GM12874 (cell line): ENCODE results near the gene KIF18B.

Source experiments
- TF ChIP-seq, protein P1 (sequence below): IDR thresholded peaks from 2 replicates; pipeline ENCODE4 v1.5.1; 2011; ENCODE audit warnings: low read depth, mild to moderate bottlenecking, control low read depth, low read length, moderate library complexity; ENCODE audit not compliant: insufficient read depth

Gene KIF18B

DNA sequence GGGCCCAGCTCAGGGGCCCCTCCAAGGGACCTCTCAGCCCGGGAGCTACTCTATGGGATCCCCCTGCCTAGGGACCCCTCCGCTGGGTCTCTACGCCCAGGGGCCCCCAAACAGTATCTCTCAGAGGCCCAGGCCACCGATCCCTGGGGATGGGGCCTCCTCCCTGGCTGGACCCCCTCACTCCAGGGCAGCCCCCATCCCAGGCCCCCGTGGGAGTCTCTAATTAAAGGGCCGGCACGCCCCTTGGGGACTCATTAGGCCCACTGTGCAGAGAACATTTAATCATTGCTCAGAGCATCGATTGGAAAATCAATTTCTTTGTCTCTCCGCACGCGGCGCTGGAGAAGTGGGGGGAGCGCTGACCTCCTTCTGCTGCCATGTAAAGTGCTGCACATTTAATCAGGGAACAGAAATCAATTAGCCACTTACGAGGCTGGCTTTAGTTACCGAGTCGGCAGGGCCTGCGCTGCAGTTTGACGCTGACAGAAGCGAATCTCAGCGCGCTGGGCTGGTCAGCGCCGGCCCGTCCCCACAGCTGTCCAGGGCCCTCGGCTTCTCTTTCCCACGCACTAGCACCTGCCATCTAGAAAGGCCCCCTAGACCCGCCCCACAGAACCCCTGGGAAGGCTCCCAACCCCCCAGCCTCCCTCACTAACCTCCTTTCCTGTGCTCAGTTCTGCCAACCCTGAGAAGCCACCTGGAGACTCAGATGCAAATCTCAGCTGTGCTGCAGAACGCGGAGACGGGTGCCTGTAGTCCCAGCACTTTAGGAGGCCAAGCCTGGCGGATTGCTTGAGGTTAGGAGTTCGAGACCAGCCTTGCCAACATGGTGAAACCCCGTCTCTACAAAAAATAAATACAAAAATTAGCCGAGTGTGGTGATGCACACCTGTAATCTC is 40.7 kb upstream of the KIF18B start:
- TF ChIP-seq, protein P1, sequence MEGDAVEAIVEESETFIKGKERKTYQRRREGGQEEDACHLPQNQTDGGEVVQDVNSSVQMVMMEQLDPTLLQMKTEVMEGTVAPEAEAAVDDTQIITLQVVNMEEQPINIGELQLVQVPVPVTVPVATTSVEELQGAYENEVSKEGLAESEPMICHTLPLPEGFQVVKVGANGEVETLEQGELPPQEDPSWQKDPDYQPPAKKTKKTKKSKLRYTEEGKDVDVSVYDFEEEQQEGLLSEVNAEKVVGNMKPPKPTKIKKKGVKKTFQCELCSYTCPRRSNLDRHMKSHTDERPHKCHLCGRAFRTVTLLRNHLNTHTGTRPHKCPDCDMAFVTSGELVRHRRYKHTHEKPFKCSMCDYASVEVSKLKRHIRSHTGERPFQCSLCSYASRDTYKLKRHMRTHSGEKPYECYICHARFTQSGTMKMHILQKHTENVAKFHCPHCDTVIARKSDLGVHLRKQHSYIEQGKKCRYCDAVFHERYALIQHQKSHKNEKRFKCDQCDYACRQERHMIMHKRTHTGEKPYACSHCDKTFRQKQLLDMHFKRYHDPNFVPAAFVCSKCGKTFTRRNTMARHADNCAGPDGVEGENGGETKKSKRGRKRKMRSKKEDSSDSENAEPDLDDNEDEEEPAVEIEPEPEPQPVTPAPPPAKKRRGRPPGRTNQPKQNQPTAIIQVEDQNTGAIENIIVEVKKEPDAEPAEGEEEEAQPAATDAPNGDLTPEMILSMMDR = no peak

DNA sequence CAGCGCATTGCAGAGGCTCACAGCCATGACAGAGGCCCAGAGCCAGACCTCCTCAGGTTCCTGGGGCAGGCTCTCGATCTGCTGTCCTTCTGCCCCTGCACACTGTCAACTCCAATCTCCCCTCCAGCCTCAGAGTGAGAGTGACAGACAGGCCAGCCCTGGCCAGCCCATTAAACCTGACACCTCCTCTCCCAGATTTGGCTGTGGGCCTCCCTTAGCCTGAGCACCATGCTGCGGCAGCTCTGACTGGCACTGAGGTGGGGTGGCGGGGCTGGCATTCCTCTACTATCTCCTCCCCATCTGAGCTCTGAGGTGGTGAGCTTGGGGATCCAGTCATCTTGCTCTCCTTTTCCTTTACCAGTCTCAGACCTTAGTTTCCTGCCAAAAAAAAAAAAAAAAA is 36.0 kb upstream of the KIF18B start:
- TF ChIP-seq, protein P1 = no peak

DNA sequence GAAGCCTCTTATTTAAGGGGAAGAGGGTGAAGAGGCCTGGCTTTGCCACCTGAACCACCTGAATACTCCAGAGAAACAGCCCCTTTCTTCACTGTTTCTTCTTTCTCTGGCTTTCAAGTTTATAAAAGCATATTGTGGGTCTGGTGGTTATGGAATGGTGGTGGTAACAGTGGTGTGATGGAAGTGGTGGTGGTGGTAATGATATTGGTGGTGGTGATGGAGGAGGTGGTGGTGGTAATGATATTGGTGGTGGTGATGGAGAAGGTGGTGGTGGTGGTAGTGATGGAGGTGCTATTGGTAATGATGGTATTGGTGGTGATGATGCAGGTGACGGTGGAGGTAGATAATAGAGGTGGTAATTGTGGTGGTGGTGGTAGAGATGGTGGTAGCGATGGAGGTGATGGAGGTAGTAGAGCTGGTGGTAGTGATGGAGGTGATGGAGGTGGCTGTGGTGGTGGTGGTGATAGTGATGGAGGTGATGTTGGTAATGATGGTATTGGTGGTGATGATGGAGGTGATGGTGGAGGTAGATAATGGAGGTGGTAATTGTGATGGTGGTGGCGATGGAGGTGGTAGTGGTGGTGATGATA is 34.6 kb upstream of the KIF18B start:
- TF ChIP-seq, protein P1 = no peak

DNA sequence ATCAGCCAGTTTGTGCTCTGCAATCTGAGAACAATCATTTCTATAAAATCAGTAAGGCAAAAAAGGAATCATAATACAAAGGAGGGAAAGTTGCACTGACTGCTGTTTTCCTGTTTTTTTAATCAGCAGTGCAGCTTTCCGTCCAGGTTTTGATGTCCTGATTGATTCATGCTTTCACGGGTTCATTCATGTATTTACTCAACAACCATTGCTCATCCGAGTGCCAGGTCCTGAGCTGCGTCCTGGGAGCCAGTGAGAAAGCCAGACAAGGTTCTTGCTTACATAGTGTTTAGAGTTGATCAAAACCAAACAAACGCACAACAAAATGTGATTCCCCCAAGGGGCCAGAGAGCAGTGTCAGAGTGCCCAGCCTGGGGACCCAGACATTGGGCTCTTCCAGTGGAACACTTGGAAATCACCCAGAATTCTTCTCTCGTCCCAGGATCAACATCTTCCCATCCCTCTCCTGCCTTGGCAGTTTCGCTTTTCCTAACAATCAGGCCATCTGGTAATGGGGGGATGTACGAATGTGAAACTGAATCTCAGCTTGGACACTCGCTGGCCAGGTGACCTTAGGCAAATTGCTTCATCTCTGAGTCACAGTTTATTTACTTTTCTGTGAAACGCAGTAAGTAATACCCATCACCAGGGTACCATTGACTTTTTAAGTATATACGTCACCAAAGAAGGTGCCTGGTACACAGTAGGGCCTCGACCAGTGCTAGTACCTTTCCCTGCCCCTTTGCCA is 33.8 kb upstream of the KIF18B start:
- TF ChIP-seq, protein P1 = no peak

DNA sequence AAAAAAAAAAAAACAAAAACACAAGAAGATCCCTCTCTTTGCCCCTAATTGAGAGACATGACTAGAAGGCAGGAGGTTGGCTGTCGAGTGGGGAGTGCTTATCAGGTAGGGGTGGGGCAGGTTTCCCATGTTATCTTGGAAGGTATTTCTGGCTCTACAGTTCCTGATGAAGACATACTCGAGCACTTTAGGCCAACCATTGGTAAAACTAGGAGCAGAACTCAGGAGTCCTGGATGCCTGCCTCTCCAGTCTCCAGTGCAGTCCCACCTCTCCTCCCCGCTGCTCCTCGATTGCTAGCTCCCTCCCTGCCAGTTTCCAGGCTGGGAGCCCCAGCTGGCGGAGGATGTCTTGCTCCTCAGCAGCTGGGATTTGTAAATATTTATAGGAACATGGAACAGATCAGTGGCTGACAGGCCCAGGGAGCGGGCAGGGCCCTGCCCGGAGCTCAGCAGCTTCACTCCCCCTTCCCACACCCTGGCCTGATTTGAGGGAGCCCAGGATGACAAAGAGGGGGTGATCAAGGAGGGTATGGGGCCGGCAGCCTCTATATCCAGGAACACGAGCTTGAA is 31.9 kb upstream of the KIF18B start:
- TF ChIP-seq, protein P1 = no peak

DNA sequence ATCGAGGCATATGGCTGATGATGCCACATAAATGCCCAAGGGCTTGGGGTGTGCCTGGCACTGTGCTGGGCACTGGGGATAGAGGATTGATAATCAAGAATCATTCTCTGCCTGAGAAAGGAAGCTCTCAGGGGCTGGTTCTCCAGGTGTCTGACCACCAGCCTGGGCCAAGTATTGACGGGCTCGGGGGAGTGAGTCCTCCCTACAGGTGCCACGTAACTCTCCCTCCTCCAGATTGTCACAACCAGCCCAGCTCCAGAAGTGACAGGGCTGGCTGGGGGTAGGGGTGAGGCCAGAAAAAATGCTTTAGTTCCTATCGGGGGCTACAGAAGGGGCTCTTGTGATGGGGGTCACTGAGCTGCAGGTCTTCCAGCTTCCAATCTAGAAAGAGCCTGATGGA is 31.2 kb upstream of the KIF18B start:
- TF ChIP-seq, protein P1 = no peak

DNA sequence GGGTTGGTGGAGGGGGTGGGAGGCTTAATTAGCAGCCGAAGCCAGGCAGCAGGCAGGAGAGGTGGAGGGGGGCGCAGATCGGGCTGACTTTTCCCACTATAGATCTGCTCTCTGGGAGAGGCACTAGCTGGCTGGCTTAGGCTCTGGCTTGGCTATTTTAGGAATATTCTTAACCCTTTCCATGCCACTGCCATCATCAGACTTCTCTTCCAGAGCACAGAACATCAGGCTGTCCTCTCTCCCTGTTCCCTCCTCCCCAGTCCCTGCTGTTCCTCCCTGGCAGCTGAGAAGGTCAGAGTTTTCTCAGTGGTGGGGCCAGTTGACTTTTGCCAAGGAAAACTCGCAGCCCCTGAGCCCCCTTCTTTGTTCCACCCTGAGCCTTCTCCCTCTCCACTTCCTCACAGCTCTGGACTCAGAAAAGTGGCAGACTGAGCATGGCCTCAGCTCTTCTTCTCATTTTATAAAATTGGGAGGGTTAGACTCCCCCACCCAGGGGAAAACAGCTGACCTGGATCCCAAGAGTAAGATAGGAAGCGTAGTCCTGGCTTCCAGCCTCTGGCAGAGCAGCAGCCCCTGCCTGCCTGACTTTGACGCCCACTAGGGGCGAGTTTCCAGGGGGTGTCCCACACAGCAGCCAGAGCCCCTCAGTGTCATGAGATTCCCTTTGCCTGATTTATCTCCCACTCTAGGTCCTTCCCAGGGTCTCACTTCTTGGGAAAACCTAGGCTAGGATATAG is 30.4 kb upstream of the KIF18B start:
- TF ChIP-seq, protein P1 = no peak
